CD4-positive, alpha-beta T cell treated with Interleukin-1 beta for 1 hour (primary cell): ENCODE measurements around the gene AHDC1.
"Not testable (repeated sequence)": the region's sequence is repeated elsewhere in the genome, so short reads cannot be mapped to it uniquely, and the experiment has no call there.

ENCODE experiments used
- DNase-seq, 2 donors: peaks; one replicate each; pipeline ENCODE4 v3.0.0-alpha.2; 2020 to 2022

The AHDC1 gene, protein sequence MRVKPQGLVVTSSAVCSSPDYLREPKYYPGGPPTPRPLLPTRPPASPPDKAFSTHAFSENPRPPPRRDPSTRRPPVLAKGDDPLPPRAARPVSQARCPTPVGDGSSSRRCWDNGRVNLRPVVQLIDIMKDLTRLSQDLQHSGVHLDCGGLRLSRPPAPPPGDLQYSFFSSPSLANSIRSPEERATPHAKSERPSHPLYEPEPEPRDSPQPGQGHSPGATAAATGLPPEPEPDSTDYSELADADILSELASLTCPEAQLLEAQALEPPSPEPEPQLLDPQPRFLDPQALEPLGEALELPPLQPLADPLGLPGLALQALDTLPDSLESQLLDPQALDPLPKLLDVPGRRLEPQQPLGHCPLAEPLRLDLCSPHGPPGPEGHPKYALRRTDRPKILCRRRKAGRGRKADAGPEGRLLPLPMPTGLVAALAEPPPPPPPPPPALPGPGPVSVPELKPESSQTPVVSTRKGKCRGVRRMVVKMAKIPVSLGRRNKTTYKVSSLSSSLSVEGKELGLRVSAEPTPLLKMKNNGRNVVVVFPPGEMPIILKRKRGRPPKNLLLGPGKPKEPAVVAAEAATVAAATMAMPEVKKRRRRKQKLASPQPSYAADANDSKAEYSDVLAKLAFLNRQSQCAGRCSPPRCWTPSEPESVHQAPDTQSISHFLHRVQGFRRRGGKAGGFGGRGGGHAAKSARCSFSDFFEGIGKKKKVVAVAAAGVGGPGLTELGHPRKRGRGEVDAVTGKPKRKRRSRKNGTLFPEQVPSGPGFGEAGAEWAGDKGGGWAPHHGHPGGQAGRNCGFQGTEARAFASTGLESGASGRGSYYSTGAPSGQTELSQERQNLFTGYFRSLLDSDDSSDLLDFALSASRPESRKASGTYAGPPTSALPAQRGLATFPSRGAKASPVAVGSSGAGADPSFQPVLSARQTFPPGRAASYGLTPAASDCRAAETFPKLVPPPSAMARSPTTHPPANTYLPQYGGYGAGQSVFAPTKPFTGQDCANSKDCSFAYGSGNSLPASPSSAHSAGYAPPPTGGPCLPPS (N-terminal part only)

DNA sequence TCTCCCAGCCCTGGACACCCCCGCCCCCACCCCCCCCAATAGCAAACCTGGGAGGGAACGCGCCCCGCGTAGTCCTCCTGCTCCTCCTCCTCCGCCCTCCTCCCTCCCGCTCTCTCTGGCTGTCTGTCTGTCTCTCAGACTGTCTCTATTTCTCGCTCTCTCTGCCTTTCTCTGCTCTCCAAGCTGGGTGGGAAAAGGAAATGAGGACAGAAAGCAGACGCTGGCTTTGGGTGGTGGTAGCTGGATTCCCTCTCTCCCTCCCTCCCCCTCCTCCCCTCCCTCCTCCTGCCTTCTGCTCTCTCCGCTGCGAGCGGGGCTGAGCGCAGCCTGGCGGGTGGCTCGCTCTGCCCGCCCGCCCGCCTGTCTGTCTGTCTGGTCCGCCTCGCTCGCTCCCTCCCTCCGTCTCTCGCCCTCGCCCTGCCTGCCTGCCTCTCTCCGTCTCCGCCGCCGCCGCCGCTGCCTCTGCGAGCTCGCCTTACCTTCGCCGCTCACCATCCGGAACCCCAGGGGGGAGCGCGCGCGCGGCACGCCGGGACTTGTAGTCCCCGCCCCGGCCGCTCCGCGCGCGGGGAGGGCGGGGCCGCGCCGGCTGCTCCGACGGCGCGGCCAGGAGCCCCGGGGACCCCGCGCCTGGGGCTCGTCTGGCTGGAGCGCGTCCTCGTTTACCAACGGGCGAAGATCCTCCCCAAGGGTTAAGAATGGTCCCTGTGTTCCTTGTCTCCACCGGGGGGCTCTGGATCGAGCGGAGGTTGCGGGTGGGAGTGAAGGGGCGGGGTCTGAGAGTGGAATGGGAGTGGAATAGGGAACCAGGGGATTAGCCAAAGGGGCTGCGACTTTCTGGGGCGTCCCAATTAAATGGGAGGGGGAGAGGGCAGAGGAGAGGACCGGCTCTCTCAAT, at the start of gene AHDC1:
AHDC1 (minus strand) TSS at position 464 of the 898 bp plus-strand sequence. CDS start 52,029 bp downstream, outside the sequence.
- peak; percentile 91 for DNase-seq

- DNase-seq: no peak
Measured at GRCh38 chr1:27652111-27652864, 48.3 kb upstream of the AHDC1 start.

DNA sequence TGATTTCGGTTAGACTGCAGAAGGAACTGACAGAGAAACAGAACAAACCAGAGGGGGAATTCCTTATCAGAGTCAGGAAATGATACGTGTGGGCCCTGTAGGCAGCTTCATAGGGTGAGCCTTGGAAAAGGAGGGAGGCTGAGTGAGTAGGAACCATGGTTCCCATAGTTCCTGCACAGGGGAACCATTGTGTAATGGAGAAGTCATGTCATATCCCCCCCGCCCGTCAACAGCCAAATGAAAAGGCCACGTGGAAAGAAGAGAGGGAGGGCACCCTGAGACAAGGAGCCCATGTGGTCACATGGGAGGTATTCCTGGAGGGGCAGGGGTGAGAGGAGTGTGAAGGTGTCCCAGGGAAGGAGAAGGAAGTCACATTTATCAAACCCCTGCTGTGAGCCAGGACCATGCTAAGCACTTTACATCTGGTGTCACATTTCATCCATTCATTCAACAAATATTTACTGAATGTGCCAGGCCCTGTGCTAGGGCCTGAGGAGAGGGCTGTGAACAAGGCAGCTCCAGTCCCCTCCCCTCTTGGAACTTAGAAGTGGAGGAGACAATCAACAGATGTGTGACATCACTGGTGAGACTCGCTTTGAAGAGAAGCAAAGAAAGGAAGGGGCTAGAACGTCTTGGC, 46.7 kb upstream of the AHDC1 start:
- DNase-seq: peak in 1 of 2 donors; percentile 44

DNA sequence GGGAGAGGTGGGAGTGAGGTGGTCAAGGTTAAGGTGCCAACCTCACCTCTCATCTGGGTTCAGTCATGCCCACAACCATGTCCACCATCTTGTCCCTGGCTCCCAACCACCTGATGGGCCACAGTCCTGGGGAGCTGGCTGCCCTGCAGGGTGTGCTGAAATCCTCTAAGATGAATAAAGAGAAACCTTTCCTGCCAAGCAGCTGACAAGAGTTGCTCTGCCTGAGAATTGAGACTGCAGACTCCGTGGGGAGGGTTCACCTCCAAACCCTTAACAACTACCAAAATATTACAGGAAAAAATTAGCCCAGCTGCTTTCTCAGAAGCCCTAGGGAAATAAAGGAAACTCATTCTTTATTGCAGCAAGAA, 46.2 kb upstream of the AHDC1 start:
- no peak for DNase-seq

DNA sequence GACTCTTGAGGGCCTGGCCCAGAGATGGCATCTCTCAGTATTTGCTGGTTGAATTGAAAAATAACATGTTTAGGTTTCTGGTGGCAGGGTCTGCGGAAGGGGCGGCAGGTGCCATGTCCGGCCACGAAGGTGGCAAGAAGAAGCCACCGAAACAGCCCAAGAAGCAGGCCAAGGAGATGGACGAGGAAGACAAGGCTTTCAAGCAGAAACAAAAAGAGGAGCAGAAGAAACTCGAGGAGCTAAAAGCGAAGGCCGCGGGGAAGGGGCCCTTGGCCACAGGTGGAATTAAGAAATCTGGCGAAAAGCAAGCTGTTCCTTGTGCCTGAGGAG, 45.3 kb upstream of the AHDC1 start:
- DNase-seq: no peak

DNA sequence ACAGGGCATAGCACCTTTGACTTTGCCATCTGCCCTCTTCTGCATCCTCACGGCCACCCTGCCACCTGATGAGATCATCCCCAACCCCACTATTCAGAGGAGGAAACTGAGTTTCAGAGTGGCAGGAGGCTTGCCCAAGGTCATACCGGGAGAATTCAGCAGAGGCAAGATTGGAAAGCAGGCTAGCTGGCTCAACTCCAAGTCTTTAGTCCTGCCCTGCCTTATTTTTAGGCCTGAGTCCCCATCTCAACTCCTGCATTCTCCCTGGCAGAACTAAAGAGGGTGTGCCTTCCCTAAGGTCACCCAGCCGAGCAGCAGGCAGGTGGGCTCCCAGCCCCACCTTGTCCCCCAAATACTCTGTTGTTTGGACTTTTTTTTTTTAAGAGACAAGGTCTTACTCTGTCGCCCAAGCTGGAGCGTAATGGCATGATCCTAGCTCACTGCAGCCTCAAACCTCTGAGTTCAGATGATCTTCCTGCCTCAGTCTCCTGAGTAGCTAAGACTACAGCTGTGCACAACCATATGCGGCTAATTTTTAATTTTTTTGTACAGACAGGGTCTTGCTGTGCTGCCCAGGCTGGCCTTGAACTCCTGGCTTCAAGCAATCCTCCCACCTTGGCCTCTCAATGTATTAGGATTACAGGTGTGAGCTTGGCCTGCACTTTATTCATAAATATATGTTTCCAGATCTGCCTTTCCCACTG, 44.8 kb upstream of the AHDC1 start:
- DNase-seq: no peak

GRCh38 chr1:27647328-27647727, 43.4 kb upstream of the AHDC1 start:
- no peak for DNase-seq

- no peak for DNase-seq
Measured at GRCh38 chr1:27646676-27647075, 42.7 kb upstream of the AHDC1 start.

DNA sequence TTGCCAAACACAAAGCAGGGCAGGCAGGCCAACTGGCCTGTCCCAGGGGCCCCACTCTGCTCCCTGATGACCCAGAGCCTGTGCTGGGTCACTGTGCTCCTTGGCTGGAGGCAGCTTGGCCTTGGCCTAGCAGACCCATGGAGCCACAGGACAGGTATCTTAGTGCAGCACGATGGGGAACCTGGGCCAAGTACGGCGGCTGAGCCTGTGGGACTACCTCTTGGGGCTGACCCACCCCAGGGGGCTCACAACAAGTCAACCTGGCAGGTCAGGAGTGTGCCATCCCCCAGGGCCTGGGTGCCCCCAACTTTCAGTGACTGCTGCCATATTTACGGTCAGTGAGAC, 41.1 kb upstream of the AHDC1 start:
- DNase-seq: no peak

DNA sequence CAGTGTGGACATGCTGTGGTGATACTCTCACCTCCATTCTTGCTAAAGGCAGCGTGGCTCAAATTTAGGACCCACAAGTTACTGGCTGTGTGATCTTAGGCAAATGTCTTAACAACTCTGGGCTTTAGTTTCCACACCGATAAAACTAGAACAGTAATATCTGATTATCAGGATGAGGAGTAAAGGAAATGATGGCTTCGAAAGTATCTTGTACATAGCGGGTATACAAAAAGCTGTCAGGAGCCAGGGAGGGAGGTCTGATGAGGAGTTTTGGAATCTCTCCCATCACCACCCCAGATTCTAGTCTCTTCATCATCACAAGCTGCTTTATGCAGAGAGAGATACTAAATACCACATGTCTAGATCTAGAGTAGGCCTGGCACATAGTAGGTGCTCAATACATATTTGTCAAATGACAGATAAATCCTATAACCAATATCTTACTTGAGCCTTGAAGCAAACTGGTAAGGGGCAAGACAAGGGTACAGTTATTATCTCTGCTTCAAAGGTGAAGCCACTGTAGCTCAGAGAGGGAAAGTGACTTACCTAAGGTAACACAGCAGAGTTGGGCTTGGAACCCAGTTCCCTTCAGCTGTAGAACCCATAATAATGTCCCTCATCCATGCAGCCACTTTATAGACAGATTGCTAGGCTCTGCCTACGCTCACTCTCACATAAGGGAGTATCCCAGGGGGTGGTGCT, 40.6 kb upstream of the AHDC1 start:
- DNase-seq: no peak

GRCh38 chr1:27643600-27644368, 39.8 kb upstream of the AHDC1 start:
- DNase-seq: peak; percentile 78 to 81

DNA sequence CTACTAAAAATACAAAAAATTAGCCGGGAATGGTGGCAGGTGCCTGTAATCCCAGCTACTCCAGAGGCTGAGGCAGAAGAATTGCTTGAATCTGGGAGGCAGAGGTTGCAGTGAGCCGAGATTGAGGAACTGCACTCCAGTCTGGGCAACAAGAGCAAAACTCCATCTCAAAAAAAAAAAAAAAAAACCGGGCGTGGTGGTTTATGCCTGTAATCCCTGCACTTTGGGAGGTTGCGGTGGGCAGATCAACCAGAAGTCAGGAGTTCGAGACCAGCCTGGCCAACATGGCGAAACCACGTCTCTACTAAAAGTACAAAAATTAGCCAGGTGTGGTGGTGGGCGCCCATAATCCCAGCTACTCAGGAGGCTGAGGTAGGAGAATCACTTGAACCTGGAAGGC, 36.6 kb upstream of the AHDC1 start:
- not testable (repeated sequence) for DNase-seq

- DNase-seq: no peak
Measured at GRCh38 chr1:27638805-27639204, 34.9 kb upstream of the AHDC1 start.

DNA sequence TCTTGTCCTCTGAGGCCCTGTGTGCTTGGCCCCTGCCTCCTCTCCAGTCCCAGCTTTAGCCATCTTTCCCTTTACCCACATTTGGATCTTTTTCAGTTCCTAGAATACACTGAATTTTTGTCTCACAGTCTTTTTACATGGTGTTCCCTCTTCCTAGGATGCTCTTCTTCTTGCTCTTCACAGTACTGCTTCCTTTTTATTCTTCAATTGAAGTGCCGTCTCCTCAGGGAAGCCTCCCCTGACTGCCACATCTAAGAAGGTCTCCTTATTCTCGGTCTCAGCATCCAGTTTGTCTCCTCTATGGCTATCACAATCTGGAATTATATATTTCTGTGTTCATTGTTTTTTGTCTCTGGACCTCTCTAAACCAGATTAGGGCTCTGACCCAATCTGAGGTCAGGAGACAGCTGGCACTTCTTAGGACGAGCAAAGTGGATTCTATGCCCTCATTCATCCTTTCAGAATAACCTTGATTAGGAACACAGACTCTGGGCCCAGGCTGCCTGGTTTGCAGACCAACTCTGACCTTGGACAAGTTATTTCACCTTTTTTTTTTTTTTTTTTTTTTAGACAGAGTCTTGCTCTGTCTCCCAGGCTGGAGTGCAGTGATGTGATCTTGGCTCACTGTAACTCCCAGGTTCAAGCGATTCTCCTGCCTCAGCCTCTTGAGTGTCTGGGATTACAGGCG, 34.2 kb upstream of the AHDC1 start:
- DNase-seq: no peak

DNA sequence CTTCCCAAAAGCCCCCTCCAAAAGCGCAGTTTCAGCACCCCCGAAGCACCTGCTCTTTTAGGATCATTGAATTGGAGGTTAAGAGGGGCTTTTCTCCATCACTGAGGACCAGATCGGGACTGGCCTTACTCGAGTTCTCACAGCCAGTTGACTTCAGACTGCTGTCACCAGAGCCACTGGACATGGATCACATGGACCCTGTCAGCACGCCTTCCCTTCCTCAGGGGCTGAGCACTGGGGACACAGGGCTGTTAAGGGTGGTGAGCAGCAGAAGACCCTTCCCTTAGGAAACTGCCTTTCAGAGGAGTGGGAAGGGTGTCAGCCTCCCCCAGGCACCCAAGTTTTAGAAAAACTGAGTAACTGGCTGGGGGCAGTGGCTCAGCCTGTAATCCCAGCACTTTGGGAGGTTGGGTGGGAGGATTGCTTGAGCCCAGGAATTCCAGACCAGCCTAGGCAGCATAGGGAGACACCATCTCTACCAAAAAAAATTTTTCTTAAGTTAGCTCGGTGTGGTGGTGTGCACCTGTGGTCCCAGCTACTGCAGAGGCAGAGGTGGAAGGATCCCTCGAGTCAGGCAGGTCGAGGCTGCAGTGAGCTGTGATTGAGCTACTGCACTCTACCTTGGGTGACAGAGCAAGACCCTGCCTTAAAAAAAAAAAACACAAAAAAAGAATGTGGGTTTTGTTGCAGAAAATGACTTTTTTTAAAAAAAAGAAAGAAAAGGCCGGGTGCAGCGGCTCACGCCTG, 31.6 kb upstream of the AHDC1 start:
- no peak for DNase-seq

DNA sequence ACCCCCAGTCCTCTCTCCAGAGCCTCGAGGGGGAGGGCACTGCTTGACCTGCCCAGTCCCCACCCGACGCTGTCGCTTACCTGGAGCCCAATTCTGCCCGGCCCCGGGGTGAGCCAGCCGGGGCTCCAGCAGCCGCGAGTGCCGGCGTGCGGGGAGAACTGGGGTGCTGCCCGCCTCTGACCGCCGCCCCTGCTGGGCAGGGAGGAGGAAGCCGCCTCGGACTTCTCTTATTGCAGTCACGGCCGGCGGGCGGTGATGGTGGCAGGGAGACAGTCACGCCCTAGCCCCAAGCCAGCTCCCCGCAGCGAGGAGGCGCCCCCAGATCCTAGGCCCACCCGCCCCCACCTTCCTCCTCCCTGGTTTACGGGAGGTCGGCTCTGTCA, 31.0 kb upstream of the AHDC1 start, which contains the start of gene FGR:
FGR (minus strand) TSS at position 201 of the 383 bp plus-strand sequence. CDS start 11,269 bp downstream, outside the sequence.
- DNase-seq: peak in 1 of 2 donors; percentile 61

- peak; percentile 65 to 66 for DNase-seq
Measured at GRCh38 chr1:27634177-27634984, 30.4 kb upstream of the AHDC1 start.
